Smooth muscle cell of the umbilical artery (primary cell): ENCODE results near the gene IGSF8. TPM values are rescaled to one million over a fixed set of nuclear protein-coding genes. Genes with fewer than 3 reads are reported as not detected.

Source experiments
- total RNA-seq: library from RNA; depleted of rRNA; stranded (reverse); fragments of >200 nt; gene quantifications from 2 replicates; pipeline ENCODE4 v1.2.3, GENCODE V29; 2014

IGSF8 gene
- 53.2 and 56.4 TPM in 2 replicates for total RNA-seq

GRCh38 chr1:160097911-160098851, at the start of gene IGSF8:
TSS of gene IGSF8 (minus strand) at chr1:160098619. CDS start at chr1:160098472, 147 bp downstream.

DNA sequence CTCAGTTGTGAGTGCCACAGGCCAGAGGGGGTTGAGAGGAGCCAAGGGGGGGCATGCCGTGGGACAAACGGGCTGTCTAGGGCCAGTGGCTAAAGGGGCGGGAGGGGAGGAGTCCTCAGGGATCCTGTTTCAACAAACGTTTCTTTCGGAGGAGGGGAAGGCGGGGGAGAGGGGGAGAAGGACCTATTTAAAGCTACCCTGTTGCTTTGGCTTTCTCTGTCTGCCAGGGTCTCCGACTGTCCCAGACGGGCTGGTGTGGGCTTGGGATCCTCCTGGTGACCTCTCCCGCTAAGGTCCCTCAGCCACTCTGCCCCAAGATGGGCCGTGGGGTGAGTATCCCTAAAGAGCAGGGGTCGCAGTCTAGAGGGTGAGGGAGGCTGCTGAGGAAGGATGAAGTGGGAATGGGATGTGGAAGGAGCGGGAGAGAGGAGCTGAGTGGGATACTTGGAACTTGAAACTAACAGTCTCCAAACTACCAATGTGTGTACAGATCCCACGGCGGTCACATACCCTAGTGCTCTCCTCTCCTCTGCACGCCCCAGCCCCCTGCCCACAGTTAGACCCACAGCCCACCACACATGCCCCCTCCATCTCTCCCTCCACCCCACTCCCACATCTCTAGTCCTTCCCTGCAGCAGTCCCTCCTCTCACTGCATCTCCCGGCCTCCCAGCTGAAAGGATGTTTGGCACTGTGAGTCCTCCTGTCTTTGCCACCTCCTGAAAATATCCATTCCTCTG, 17.3 kb upstream of the IGSF8 start, which contains the start of gene ATP1A2:
Gene ATP1A2 (plus strand): TSS at position 215 of the 738 bp plus-strand sequence. CDS start 103 bp downstream, at position 318.

DNA sequence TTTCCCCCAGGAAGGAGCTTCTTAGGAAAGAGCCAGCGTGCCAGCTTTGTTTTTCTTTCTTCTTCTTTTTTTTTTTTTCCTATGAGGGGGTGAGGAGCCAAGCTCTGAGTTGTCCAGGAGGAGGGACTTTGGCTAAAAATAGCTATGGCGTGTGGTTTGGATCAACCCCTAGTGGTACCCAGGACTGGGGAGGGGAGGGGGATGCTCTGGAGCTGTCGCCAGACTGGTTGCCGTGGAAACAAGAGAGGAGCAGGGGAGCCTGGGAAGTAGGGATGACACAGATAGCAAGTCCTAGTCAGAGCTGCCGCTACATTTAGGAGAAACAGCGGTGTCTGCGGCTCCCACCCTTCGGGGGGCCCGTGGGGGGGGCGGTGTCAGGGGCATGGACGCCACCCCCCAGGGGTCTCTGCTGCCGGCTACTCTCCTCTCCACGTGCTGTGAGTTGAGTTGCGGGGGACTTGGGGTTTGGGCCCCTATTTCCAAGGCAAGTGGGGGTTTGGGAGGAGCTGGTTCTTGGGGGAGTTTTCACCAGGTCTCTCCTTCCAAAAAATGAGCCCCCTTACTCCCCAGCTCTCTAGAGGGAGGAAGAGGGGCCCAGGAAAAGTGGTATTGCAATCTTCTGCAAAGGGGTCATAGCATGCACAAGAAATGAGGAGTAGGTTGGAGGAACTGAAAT, 17.0 kb downstream of the IGSF8 start, which contains the start of gene KCNJ9:
Gene KCNJ9 (plus strand): TSS at position 278 of the 676 bp plus-strand sequence. CDS start 2,493 bp downstream, outside the sequence.

GRCh38 chr1:160069460-160070231, 28.8 kb downstream of the IGSF8 start, which contains the start of gene KCNJ10:
TSS of gene KCNJ10 (minus strand) at chr1:160070160. CDS start at chr1:160042532, 27,628 bp downstream.

Other genes starting within 250 kb of the IGSF8 start
- gene VSIG8, start 236.0 kb downstream of the IGSF8 start, total RNA-seq = 0.23 TPM in 1 of 2 replicates, not detected in the other
- under 0.01 and 0.55 TPM in 2 replicates for gene CFAP45, start 198.5 kb downstream of the IGSF8 start, total RNA-seq
- 163 and 379 TPM in 2 replicates for gene TAGLN2, start 173.1 kb downstream of the IGSF8 start, total RNA-seq
- not detected in 2 replicates for gene IGSF9, start 153.0 kb downstream of the IGSF8 start, total RNA-seq
- 0.09 TPM in 1 of 2 replicates, not detected in the other for gene SLAMF9, start 144.4 kb downstream of the IGSF8 start, total RNA-seq
- 3.7 and 4.8 TPM in 2 replicates for gene PIGM, start 66.6 kb downstream of the IGSF8 start, total RNA-seq
- not detected in 2 replicates for gene KCNJ10, start 28.5 kb downstream of the IGSF8 start, total RNA-seq
- not detected in 2 replicates for gene KCNJ9, start 17.1 kb downstream of the IGSF8 start, total RNA-seq
- gene ATP1A2, start 17.1 kb upstream of the IGSF8 start, total RNA-seq = under 0.01 TPM in 1 of 2 replicates, not detected in the other
- gene ATP1A4, start 53.0 kb upstream of the IGSF8 start, total RNA-seq = not detected in 2 replicates
- gene CASQ1, start 92.0 kb upstream of the IGSF8 start, total RNA-seq = 0.09 TPM in 1 of 2 replicates, not detected in the other
- 71.9 and 168 TPM in 2 replicates for gene PEA15, start 106.8 kb upstream of the IGSF8 start, total RNA-seq
- 67.1 and 81.3 TPM in 2 replicates for gene DCAF8, start 163.9 kb upstream of the IGSF8 start, total RNA-seq
- 40.2 and 46.9 TPM in 2 replicates for gene PEX19, start 186.5 kb upstream of the IGSF8 start, total RNA-seq
- gene COPA, start 244.6 kb upstream of the IGSF8 start, total RNA-seq = 416 and 428 TPM in 2 replicates
- 181 and 242 TPM in 2 replicates for gene NCSTN, start 244.8 kb upstream of the IGSF8 start, total RNA-seq